Measurements from ENCODE around the gene FBLL1. TPM values are rescaled to one million over a fixed set of nuclear protein-coding genes. Genes with fewer than 3 reads are reported as not detected.

FBLL1 gene
- total RNA-seq, 4 donors from 2014 or later = 0.83 TPM; not detected in 3

GRCh38 chr5:168489059-168489458, 40.0 kb upstream of the FBLL1 start:
- Histone ChIP-seq H3K36me3 (no peaks in the 10 kb centered on the region), H3K4me1 (no peaks in the 10 kb centered on the region), H3K27me3 (no peaks in the 10 kb centered on the region), H3K4me3 (no peak overlapping the region), H3K27ac (no peak overlapping the region), H3K9me3 (no peaks in the 10 kb centered on the region)
- intact Hi-C loops (cut with DNase I; ENCODE audit: low total_unique reads) = no loop called here
- TF ChIP-seq POLR2A (IDR thresholded peaks at IDR 0.05) (no peak), CTCF (IDR thresholded peaks at IDR 0.05) (no peak)
- DNase-seq = no peak

GRCh38 chr5:168494057-168494555, 35.0 kb upstream of the FBLL1 start:
- no peak for DNase-seq
- Histone ChIP-seq H3K4me3 (no peak overlapping the region), H3K36me3 (no peaks in the 10 kb centered on the region), H3K27ac (no peak overlapping the region), H3K4me1 (no peaks in the 10 kb centered on the region), H3K9me3 (no peaks in the 10 kb centered on the region), H3K27me3 (no peaks in the 10 kb centered on the region)
- intact Hi-C loops (cut with DNase I; ENCODE audit: low total_unique reads) = no loop called here
- no peak for TF ChIP-seq CTCF (IDR thresholded peaks at IDR 0.05)
- TF ChIP-seq POLR2A (IDR thresholded peaks at IDR 0.05) = no peak

GRCh38 chr5:168502563-168503237, 26.4 kb upstream of the FBLL1 start:
- Histone ChIP-seq H3K36me3 (no peaks in the 10 kb centered on the region), H3K4me1 (no peaks in the 10 kb centered on the region), H3K4me3 (no peak overlapping the region), H3K9me3 (no peaks in the 10 kb centered on the region), H3K27ac (no peak overlapping the region), H3K27me3 (no peaks in the 10 kb centered on the region)
- TF ChIP-seq CTCF (IDR thresholded peaks at IDR 0.05) (no peak), POLR2A (IDR thresholded peaks at IDR 0.05) (no peak)
- intact Hi-C loops (cut with DNase I; ENCODE audit: low total_unique reads) = no loop called here
- DNase-seq = no peak

GRCh38 chr5:168513861-168514428, 15.2 kb upstream of the FBLL1 start:
- Histone ChIP-seq H3K4me1 (no peaks in the 10 kb centered on the region), H3K27me3 (no peaks in the 10 kb centered on the region), H3K36me3 (no peaks in the 10 kb centered on the region), H3K9me3 (peaks cover 0 to 4% of the 10 kb centered on the region in 2 donors), H3K4me3 (no peak overlapping the region), H3K27ac (no peak overlapping the region)
- no peak for DNase-seq
- no peak for TF ChIP-seq CTCF (IDR thresholded peaks at IDR 0.05)
- TF ChIP-seq POLR2A (IDR thresholded peaks at IDR 0.05) = no peak
- intact Hi-C loops (cut with DNase I; ENCODE audit: low total_unique reads) = no loop called here

GRCh38 chr5:168525856-168526255, 3.2 kb upstream of the FBLL1 start:
- Histone ChIP-seq H3K9me3 (no peaks in the 10 kb centered on the region), H3K27ac (no peak overlapping the region), H3K4me1 (no peaks in the 10 kb centered on the region), H3K27me3 (peaks cover 0 to 5% of the 10 kb centered on the region in 2 donors), H3K36me3 (no peaks in the 10 kb centered on the region), H3K4me3 (no peak overlapping the region)
- no peak for TF ChIP-seq CTCF (IDR thresholded peaks at IDR 0.05)
- TF ChIP-seq POLR2A (IDR thresholded peaks at IDR 0.05) = no peak
- intact Hi-C loops (cut with DNase I; ENCODE audit: low total_unique reads) = no loop called here
- DNase-seq = no peak
